GM11168 (cell line): Measurements from ENCODE around the gene GNPTAB.
"Not testable (repeated sequence)": the region's sequence is repeated elsewhere in the genome, so short reads cannot be mapped to it uniquely, and the experiment has no call there.

Experiments used
- in situ Hi-C: fragments of 300-500 bp; cut with MboI; formaldehyde crosslinking; loops from one replicate; pipeline ENCODE4 v1.12.0; 2022; ENCODE audit warnings: low sequenced_read_pairs; ENCODE audit not compliant: unreplicated experiment

Gene GNPTAB

DNA sequence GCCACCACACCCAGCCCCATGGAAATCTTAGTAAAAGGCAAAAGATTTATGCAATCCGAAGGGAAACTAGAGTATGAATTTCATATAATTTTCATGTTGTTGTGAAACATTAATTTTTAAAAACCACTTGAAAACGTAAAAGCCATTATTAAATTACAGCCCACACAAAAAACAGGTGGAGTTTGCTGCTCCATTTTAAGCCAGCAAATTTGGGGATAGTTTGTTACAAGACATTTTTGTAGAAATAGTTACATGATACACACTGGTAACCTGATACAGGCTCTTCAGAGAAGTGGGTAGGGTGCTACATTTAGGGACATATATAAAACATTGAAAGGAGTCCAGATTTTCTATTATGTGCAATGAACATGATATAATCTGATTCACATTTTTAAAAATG, 17.6 kb downstream of the GNPTAB start:
- in situ Hi-C loops, result no loop called here

DNA sequence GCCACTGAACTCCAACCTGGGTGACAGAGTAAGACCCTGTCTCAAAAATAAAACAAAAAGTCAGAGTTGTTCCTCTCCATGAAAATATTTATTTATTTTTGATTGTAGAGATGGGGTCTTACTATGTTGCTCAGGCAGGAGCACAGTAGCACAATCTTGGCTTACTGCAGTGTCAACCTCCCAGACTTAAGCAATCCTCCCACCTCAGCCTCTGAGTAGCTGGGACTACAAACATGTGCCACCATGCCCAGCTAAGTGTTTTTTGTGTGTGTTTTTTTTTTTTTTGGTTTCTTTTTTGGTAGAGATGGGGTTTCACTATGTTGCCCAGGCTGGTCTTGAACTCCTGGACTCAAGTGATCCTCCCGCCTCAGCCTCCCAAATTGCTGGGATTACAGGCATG, 18.0 kb downstream of the GNPTAB start:
- in situ Hi-C loops, result not testable (repeated sequence)

GRCh38 chr12:101811342-101811741, 19.4 kb downstream of the GNPTAB start:
- in situ Hi-C loops, result not testable (repeated sequence)

DNA sequence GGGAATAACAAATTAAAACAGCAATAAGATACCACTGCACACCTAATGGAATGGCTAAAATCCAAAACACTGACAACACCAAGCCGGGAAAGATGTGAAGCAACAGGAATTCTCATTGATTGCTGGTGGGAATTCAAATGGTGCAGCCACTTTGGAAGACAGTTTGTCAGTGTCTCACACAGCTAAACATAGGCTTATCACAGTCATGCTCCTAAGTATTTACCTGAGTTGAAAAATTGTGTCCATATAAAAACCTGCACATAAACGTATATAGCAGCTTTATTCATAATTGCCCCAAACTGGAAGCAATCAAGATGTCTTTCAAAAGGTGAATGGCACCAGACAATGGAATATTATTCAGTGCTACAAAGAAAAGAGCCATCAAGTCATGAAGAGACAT, 21.6 kb downstream of the GNPTAB start:
- in situ Hi-C loops, result no loop called here

DNA sequence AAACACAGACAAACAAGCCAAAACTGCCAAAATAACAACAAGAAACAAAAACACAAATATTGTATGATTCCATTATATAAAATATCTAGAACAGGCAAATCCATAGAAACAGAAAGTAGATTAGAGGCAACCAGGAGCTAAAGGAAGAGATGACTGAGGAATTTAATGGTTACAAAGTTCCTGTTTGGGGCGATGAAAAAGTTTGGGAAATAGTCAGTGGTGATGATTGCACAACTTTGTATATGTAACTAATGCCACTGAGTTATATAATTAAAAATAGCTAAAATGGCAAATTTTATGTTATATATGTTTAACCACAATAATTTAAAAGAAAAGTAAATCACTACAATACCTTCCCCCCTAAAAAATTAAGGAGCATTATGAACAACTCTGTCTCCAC, 24.5 kb downstream of the GNPTAB start:
- in situ Hi-C loops, result no loop called here

DNA sequence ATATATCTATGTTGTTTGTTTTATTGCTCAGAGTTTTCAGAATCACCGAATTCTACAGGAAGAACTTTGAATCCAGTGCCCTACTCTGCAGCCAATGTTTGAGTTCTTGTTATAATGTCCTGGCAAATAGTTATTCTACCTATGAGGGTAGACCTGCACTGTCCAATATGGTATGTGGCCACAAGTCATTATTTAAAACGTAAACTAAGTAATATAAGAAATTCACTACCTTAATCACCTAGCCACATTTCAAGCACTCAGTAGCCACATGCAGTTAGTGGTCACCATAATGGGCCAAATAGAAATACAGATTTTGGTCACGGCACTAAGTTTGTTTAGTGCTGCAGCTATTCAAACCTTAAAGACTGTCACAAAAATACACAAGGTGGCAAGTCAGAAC, 26.4 kb downstream of the GNPTAB start:
- in situ Hi-C loops, result no loop called here

- in situ Hi-C loops, result no loop called here
These were observed 26.8 kb downstream of the GNPTAB start for GRCh38 chr12:101803978-101804377.

DNA sequence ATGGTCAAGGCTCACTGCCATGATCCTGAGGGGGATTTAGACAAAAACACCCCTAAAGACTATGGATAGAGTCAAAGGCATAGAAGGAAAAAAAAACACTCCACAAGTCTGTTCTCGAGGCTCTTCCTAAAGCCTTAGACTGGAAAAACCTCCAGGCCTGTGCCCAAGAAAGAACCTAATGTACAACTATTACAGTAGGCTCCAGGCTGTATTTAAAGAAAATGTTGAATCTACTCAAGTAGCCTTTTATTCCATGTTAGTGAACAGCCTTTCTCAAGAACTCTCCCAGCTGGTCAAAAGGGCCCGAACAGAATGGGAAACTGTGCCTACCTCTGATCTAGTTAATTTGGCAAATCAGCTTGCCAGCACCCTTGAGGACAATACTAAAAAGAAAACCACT, 28.3 kb downstream of the GNPTAB start:
- in situ Hi-C loops, result no loop called here

DNA sequence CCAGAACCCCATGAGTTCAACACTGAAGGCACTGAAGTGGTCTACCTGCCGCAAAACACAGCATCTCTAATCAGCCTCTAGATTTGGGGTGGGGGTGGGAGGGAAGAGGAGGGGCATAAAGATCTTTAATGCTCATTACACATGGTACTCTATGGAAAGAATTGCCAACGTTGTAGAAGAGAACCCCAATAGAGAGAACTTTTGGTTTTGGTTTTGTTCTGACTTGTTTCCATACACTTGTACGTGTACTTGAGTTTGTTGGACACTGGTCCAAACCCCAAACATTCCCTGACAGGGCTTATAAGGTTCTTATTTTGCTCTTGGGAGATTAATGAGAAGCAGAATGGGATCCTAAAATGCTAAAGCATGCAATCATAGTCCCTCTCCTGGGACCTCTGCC, 31.0 kb downstream of the GNPTAB start:
- in situ Hi-C loops, result no loop called here

DNA sequence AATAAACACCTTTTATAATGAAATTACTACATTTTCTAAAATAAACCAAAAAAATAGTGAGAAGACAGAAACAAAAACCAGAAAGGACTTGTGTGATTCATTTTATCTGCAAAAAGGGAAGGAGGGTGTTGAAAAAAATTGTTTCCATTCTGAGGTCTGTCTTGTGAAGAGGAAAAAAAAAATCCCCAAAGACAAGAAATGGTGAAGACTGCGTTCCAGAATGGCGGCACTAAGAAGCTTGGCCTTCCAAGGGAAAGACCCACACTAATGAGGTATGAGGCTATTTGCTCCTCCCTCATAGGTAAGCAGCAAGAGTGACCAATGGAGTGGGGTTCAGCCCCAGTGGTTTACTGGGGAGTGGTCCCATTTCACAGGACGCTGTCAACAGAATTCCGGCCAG, 35.0 kb downstream of the GNPTAB start:
- in situ Hi-C loops, result no loop called here

DNA sequence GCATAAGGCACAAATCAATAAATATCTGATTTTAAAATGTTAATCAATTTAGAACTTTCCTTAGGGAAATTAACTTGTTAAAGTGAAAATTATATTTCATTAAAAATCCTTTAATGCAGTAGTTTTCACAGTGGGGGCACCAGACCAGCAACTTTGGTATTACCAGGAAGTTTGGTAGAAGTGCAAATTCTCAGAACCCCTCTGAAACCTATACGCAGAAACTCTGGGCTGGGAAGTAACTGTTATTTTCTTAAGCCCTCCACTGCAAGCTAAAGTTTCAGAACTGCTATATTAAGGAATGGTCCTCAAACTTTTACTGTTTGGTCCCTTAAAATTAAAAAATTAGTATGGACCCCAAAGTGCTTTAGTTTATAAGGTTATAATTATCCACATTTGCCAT, 35.7 kb downstream of the GNPTAB start:
- in situ Hi-C loops, result no loop called here

GRCh38 chr12:101794574-101794973, 36.2 kb downstream of the GNPTAB start:
- in situ Hi-C loops, result no loop called here

GRCh38 chr12:101793401-101793800, 37.4 kb downstream of the GNPTAB start:
- in situ Hi-C loops, result no loop called here

GRCh38 chr12:101792046-101792931, 38.5 kb downstream of the GNPTAB start:
- in situ Hi-C loops, result no loop called here

DNA sequence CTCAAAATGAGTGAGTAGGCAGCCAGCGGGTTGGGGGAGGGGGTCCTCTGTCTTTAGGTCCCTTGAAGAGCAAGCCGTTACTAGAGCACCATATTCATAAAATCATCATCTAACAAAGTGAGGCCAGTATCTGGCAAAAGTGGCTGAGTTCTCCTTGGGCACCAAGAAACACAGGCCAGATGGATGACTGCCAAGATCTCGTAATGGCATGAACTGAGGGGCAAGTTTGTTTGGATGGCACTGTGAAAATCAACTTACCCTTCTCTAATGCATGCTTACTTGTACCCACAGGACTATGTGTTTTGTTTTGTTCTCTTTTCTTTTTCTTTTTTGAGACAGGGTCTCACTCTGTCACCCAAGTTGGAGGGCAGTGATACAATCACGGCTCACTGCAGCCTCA, 41.6 kb downstream of the GNPTAB start:
- in situ Hi-C loops, result no loop called here

DNA sequence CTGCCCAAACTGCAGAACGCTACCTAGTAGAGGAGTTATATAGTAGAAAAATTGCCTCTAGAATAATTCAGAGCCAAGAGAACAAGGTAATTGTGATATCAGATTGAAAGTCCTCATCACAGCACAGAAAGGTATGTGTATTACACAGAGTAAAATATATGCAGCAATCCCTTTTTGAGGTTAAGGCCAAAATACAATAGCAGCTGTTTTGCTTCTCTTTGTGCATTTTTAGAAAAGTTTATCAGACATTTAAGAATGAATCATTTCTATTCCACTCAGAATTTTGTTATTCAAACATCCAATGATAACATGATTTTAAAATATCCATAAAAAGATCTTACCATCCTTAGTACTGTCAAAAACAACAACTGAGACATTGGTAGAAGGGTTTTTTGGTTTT, 45.1 kb downstream of the GNPTAB start:
- in situ Hi-C loops, result no loop called here

DNA sequence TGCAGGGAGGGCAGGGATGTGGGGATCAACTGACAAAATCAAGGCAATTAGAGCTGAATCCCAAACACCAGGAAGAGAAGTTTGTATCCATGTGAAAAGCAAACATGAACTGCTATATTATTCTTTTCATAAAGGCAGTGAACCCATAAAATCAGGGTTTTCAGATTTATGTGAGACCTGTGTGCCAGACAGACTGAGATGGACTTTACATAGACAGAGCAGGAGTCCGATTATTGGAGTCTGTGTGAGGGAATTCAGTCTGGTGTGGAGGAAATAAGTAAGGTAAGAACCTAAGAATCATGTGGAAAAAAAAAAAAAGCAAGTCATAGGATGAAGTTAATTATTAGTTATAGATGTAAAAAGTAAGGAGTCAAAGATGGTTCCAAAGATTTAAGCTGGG, 46.4 kb downstream of the GNPTAB start:
- in situ Hi-C loops, result no loop called here

DNA sequence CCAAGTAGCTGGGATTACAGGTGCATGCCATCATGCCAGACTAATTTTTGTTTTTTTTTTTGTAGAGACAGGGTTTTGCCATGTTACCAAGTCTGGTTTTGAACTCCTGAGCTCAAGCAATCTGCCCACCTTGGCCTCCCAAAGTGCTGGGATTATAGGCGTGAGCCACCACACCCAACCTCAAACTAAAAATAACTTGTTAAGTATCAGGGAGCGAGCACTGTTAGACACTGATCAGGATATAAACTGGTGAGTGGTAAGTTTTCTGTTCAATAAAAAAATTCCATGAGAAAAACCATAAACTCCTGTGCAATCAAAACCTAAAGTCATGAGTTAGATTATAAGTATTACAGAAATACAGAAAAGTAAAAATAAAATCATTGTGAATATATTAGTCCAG, 46.9 kb downstream of the GNPTAB start:
- in situ Hi-C loops, result no loop called here

DNA sequence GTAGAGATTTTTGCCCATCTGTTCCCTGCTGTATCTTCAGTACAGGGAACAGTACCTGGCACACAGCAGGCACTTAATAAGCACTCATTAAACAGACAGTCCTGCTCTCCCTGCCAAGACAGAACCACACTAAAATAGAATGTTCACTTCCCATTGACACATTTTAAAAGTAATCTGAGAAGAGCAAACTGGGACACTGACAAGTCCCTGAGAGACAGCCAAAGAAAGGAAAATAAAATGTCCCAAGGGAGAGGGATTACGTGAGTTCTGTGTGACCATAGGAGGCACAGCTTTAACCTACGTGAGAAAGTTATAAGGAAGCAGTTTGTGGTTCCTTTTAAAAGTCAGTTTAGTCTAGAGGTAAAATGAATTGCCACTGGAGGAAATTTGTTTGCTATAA, 47.6 kb downstream of the GNPTAB start:
- in situ Hi-C loops, result no loop called here

GRCh38 chr12:101782273-101782731, 48.5 kb downstream of the GNPTAB start:
- in situ Hi-C loops, result no loop called here

DNA sequence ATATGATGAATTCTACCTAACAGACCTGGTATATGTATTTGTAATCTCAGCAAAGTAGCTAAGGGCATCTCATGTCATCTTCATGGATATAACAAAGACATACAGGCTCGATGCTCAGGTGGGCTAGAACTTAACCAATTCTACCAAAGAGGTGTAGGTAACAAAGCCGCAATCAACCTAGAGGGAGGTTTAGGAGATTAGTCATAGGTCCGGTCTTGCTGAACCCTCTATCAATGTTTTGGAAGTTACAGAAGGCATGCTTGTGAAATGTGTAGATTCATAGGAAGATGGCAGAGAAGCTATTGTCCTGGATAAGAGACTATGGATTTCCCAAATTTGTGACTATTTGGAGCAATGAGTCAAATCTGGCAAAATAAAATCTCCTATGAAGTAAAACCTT, 48.9 kb downstream of the GNPTAB start:
- in situ Hi-C loops, result no loop called here

- in situ Hi-C loops, result no loop called here
These were observed 50.2 kb downstream of the GNPTAB start for GRCh38 chr12:101780599-101780998.
